ENCODE results near the gene MTHFD1L.
A peak's percentile ranks its signal among the peaks of the same experiment; 100 is the strongest.
"Not testable (repeated sequence)": the region's sequence is repeated elsewhere in the genome, so short reads cannot be mapped to it uniquely, and the experiment has no call there.

Gene MTHFD1L

GRCh38 chr6:151032034-151032433 lies 166.5 kb downstream of the MTHFD1L start:
- Histone ChIP-seq H3K27me3 (ENCODE audit: insufficient read depth, low read length) (no peaks in the 10 kb centered on the region), H3K9ac (ENCODE audit: low read depth, low read length) (no peak overlapping the region), H3K4me1 (ENCODE audit: insufficient read depth, low read length) (no peaks in the 10 kb centered on the region; the same call in 1 of the 2 replicates), H3K9me3 (ENCODE audit: insufficient read depth, low read depth, low read length) (no peaks in the 10 kb centered on the region), H3K4me3 (ENCODE audit: low read length) (no peak overlapping the region), H3K36me3 (ENCODE audit: insufficient read depth, low read length) (peaks cover 53% of the 10 kb centered on the region), H3K27ac (ENCODE audit: low read depth, low read length) (no peak overlapping the region)
- 93% methylated on average over 3 of the region's 3 CpGs for WGBS

GRCh38 chr6:151034825-151035781 lies 169.6 kb downstream of the MTHFD1L start:
- H3K9ac ChIP-seq (ENCODE audit: low read depth, low read length), result no peak overlapping the region
- no peaks in the 10 kb centered on the region for H3K9me3 ChIP-seq (ENCODE audit: insufficient read depth, low read depth, low read length)
- H3K36me3 ChIP-seq (ENCODE audit: insufficient read depth, low read length), result peaks cover 55% of the 10 kb centered on the region
- no peaks in the 10 kb centered on the region; the same call in 1 of the 2 replicates for H3K4me1 ChIP-seq (ENCODE audit: insufficient read depth, low read length)
- no peaks in the 10 kb centered on the region for H3K27me3 ChIP-seq (ENCODE audit: insufficient read depth, low read length)
- no peak overlapping the region for H3K4me3 ChIP-seq (ENCODE audit: low read length)
- no peak overlapping the region for H3K27ac ChIP-seq (ENCODE audit: low read depth, low read length)
- 92% methylated on average over 7 of the region's 10 CpGs for WGBS

DNA sequence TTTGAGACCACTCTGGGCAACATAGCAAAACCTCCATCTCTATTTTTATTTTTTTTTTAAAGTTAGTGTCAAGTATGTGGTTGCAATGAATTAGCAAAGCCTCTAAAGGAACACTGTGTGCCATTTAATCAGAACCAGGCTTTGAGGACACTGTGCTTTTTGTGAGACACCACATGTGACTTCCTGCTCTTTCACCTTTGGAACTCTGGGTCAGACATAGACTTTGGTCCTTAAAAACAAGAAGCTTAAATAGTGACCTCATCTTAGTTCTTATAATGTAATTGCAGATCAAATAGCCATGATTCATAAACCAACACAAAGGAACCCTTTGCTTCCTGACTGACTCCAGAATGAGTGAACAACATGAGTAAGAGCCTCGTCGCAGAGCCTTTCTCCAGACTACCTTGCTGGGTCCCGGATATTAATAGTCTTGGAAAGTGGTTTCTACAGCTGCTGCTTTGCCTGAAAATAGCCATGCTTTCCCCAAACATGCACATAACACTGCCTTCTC lies 170.8 kb downstream of the MTHFD1L start:
- not testable (repeated sequence) for H3K4me3 ChIP-seq (ENCODE audit: low read length); H3K27ac ChIP-seq (ENCODE audit: low read depth, low read length); H3K9ac ChIP-seq (ENCODE audit: low read depth, low read length); H3K4me1 ChIP-seq (ENCODE audit: insufficient read depth, low read length); H3K9me3 ChIP-seq (ENCODE audit: insufficient read depth, low read depth, low read length); H3K27me3 ChIP-seq (ENCODE audit: insufficient read depth, low read length)
- WGBS, result 90% methylated on average over 3 of the region's 3 CpGs
- peaks cover 59% of the 10 kb centered on the region for H3K36me3 ChIP-seq (ENCODE audit: insufficient read depth, low read length)

- 88% methylated on average over 12 of the region's 12 CpGs for whole genome bisulfite sequencing
- Histone ChIP-seq H3K36me3 (ENCODE audit: insufficient read depth, low read length) (peaks cover 59% of the 10 kb centered on the region), H3K9me3 (ENCODE audit: insufficient read depth, low read depth, low read length) (no peaks in the 10 kb centered on the region), H3K27me3 (ENCODE audit: insufficient read depth, low read length) (no peaks in the 10 kb centered on the region), H3K9ac (ENCODE audit: low read depth, low read length) (no peak overlapping the region), H3K4me3 (ENCODE audit: low read length) (no peak overlapping the region), H3K4me1 (ENCODE audit: insufficient read depth, low read length) (no peaks in the 10 kb centered on the region; the same call in 1 of the 2 replicates), H3K27ac (ENCODE audit: low read depth, low read length) (no peak overlapping the region)
Measured at GRCh38 chr6:151036869-151037680, 171.6 kb downstream of the MTHFD1L start.

DNA sequence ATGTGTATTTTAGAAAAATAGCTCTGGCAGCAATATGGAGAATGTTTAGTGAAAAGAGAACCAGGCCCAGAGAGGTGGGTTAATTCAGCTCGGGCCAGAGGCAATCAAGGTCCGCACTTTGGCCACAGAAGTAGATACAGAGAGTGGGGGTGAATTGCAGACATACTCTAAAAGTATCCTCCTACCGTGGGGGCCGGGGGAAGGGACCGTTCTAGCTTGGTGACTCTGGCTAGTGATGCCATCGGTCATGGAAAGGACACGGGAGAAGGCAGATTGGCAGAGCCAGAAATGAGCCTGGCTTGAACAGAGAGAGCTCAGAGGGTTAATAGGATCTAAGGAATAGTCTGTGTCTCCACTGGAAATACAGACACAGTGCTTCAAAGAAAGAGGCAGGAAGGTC lies 173.1 kb downstream of the MTHFD1L start:
- Histone ChIP-seq H3K4me3 (ENCODE audit: low read length) (no peak overlapping the region), H3K9ac (ENCODE audit: low read depth, low read length) (no peak overlapping the region), H3K27me3 (ENCODE audit: insufficient read depth, low read length) (no peaks in the 10 kb centered on the region), H3K27ac (ENCODE audit: low read depth, low read length) (no peak overlapping the region), H3K9me3 (ENCODE audit: insufficient read depth, low read depth, low read length) (no peaks in the 10 kb centered on the region), H3K4me1 (ENCODE audit: insufficient read depth, low read length) (no peaks in the 10 kb centered on the region; the same call in 1 of the 2 replicates), H3K36me3 (ENCODE audit: insufficient read depth, low read length) (peaks cover 52% of the 10 kb centered on the region)
- WGBS, result 93% methylated on average over 7 of the region's 7 CpGs

DNA sequence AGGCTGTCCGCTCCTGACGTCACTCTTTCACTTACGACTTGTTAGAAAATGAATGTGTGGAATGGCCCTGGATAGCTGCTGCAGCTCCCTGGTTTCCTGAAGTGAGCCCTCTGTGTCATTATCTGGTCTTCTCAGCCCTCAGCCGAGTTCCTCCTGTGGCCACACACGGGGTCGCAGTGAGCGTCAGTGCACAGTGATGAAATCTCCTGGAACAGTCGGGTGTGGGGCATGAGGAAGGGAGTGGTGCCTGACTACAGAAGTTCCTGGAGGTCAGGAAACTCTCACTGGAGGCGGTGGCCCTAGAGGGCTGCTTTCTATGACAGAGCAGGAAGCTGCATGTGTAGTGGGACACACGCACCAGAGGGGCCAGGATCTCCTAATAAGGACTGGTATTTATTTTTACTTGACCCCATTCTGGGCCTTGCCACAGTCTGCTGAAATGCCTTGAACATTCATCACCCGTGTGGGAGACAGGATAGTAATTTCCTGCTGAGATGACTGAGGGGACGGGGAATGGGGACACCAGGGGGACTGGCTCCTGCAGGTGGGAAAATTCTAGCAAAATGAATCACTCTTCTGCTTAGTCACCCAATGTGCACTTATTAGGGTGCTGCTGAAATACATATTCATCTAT lies 175.5 kb downstream of the MTHFD1L start:
- not testable (repeated sequence) for H3K27me3 ChIP-seq (ENCODE audit: insufficient read depth, low read length); H3K4me1 ChIP-seq (ENCODE audit: insufficient read depth, low read length); H3K27ac ChIP-seq (ENCODE audit: low read depth, low read length); H3K9me3 ChIP-seq (ENCODE audit: insufficient read depth, low read depth, low read length); H3K4me3 ChIP-seq (ENCODE audit: low read length)
- Histone ChIP-seq H3K9ac (ENCODE audit: low read depth, low read length) (0 out of 2 replicates have a peak overlapping the region, but pooled peaks have one; percentile 8), H3K36me3 (ENCODE audit: insufficient read depth, low read length) (peaks cover 32% of the 10 kb centered on the region)
- 88% methylated on average over 11 of the region's 12 CpGs for WGBS

DNA sequence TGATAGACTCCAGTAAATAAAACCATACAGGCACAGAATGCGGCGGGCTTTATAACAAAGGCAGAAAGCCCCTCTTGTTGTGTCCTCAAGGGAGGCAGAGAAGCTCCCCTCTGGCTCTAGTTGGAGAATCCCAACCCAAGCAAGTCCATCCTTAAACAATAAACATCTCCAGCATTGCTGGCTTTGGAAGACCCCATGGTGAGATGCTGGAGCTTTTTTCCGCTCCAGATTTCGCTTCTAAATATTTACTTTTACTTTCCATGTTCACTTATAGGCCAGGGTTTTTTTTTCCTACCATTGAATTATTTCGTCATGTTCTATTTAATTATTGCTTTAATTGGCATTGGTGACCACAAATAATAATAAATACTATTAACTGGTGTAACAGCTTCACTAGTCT lies 176.2 kb downstream of the MTHFD1L start:
- no peak overlapping the region for H3K4me3 ChIP-seq (ENCODE audit: low read length)
- peaks cover 10% of the 10 kb centered on the region; the same call in 1 of the 2 replicates for H3K4me1 ChIP-seq (ENCODE audit: insufficient read depth, low read length)
- no peak overlapping the region for H3K9ac ChIP-seq (ENCODE audit: low read depth, low read length)
- no peaks in the 10 kb centered on the region for H3K27me3 ChIP-seq (ENCODE audit: insufficient read depth, low read length)
- H3K27ac ChIP-seq (ENCODE audit: low read depth, low read length), result no peak overlapping the region
- no peaks in the 10 kb centered on the region for H3K9me3 ChIP-seq (ENCODE audit: insufficient read depth, low read depth, low read length)
- 95% methylated on average over 4 of the region's 5 CpGs for WGBS
- peaks cover 26% of the 10 kb centered on the region for H3K36me3 ChIP-seq (ENCODE audit: insufficient read depth, low read length)

DNA sequence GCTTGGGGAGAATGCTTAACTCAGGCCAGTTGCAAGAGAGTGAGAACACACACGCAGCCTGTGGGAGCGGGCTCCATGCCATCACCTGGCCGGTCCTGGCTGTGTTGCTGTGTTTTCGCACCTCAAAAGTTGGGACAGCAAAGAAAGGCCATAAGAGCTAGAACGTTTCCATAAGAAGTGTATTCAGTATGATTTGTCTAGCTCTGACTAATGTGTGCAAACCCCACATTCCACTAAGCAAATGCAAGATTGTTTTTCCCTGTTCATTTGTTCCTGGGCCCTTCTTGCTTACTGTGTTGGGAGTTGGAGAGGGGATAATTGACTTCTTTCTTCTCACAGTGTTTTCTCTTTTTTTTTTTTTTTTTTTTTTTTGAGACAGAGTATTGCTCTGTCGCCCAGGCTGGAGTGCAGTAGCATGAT lies 177.4 kb downstream of the MTHFD1L start:
- H3K4me3 ChIP-seq (ENCODE audit: low read length); H3K9ac ChIP-seq (ENCODE audit: low read depth, low read length); H3K27ac ChIP-seq (ENCODE audit: low read depth, low read length); H3K9me3 ChIP-seq (ENCODE audit: insufficient read depth, low read depth, low read length); H3K4me1 ChIP-seq (ENCODE audit: insufficient read depth, low read length); H3K27me3 ChIP-seq (ENCODE audit: insufficient read depth, low read length): not testable (repeated sequence)
- WGBS, result 97% methylated on average over 5 of the region's 6 CpGs
- H3K36me3 ChIP-seq (ENCODE audit: insufficient read depth, low read length), result peaks cover 22% of the 10 kb centered on the region

DNA sequence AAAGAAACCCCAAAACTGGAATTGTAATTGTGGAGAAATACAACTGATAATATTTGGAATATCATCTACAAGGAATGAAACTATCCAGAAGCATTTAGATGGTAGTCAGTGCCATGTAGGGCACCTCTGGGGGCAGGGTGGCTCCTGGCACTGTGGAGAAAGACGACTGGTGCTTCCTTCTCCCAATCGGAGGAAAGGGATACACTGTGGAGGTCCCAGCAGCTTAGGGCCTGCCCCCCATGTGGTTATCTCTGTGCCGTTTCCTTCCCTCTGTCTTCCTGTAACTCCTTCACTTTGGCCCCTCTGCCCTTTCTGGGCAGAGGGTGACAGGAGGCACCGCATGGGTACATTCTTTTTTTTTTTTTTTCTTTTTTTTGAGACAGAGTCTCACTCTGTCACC lies 178.4 kb downstream of the MTHFD1L start:
- 87% methylated on average over 4 of the region's 4 CpGs for WGBS
- no peak overlapping the region for H3K9ac ChIP-seq (ENCODE audit: low read depth, low read length)
- no peaks in the 10 kb centered on the region for H3K27me3 ChIP-seq (ENCODE audit: insufficient read depth, low read length)
- H3K4me3 ChIP-seq (ENCODE audit: low read length), result no peak overlapping the region
- H3K9me3 ChIP-seq (ENCODE audit: insufficient read depth, low read depth, low read length), result no peaks in the 10 kb centered on the region
- H3K36me3 ChIP-seq (ENCODE audit: insufficient read depth, low read length), result peaks cover 25% of the 10 kb centered on the region
- H3K4me1 ChIP-seq (ENCODE audit: insufficient read depth, low read length), result peaks cover 10% of the 10 kb centered on the region; the same call in 1 of the 2 replicates
- no peak overlapping the region for H3K27ac ChIP-seq (ENCODE audit: low read depth, low read length)

GRCh38 chr6:151044465-151045441 lies 179.3 kb downstream of the MTHFD1L start:
- Histone ChIP-seq H3K36me3 (ENCODE audit: insufficient read depth, low read length) (peaks cover 23% of the 10 kb centered on the region), H3K4me3 (ENCODE audit: low read length) (no peak overlapping the region), H3K9me3 (ENCODE audit: insufficient read depth, low read depth, low read length) (no peaks in the 10 kb centered on the region), H3K27me3 (ENCODE audit: insufficient read depth, low read length) (no peaks in the 10 kb centered on the region), H3K9ac (ENCODE audit: low read depth, low read length) (no peak overlapping the region), H3K27ac (ENCODE audit: low read depth, low read length) (peak overlapping the region; percentile 29; the same call in 1 of the 2 replicates), H3K4me1 (ENCODE audit: insufficient read depth, low read length) (peaks cover 10% of the 10 kb centered on the region; the same call in 1 of the 2 replicates)
- WGBS, result 48% methylated on average over 23 of the region's 26 CpGs

All from HUES64 (cell line).